Middle frontal gyrus (tissue), 1 donor: ENCODE measurements around the gene NRG4.
"Not testable (repeated sequence)": the region's sequence is repeated elsewhere in the genome, so short reads cannot be mapped to it uniquely, and the experiment has no call there.

Experiments used
- DNase-seq: peaks from one replicate; pipeline ENCODE4 v3.0.0-alpha.2; 2015; ENCODE audit warnings: low spot score; ENCODE audit errors: extremely low spot score

NRG4 gene

GRCh38 chr15:75994220-75994619, 18.0 kb downstream of the NRG4 start:
- no peak for DNase-seq

GRCh38 chr15:75992897-75993296, 19.3 kb downstream of the NRG4 start:
- DNase-seq: no peak

- DNase-seq: no peak
Measured at GRCh38 chr15:75989875-75990274, 22.3 kb downstream of the NRG4 start.

GRCh38 chr15:75989045-75989444, 23.2 kb downstream of the NRG4 start:
- DNase-seq: no peak

- DNase-seq: no peak
Measured at GRCh38 chr15:75985971-75986370, 26.3 kb downstream of the NRG4 start.

- DNase-seq: not testable (repeated sequence)
Measured at GRCh38 chr15:75984706-75985105, 27.5 kb downstream of the NRG4 start.

- no peak for DNase-seq
Measured at GRCh38 chr15:75982468-75982867, 29.8 kb downstream of the NRG4 start.

GRCh38 chr15:75981149-75981815, 30.9 kb downstream of the NRG4 start:
- no peak for DNase-seq

GRCh38 chr15:75976766-75977165, 35.5 kb downstream of the NRG4 start:
- not testable (repeated sequence) for DNase-seq

- DNase-seq: no peak
Measured at GRCh38 chr15:75966073-75966472, 46.2 kb downstream of the NRG4 start.

- DNase-seq: no peak
Measured at GRCh38 chr15:75961331-75961730, 50.9 kb downstream of the NRG4 start.

GRCh38 chr15:75955720-75956119, 56.5 kb downstream of the NRG4 start:
- no peak for DNase-seq

- DNase-seq: no peak
Measured at GRCh38 chr15:75952525-75952924, 59.7 kb downstream of the NRG4 start.

- DNase-seq: no peak
Measured at GRCh38 chr15:75948761-75949296, 63.4 kb downstream of the NRG4 start.

GRCh38 chr15:75947092-75947491, 65.1 kb downstream of the NRG4 start:
- DNase-seq: no peak

GRCh38 chr15:75945953-75946352, 66.3 kb downstream of the NRG4 start:
- DNase-seq: no peak

- DNase-seq: no peak
Measured at GRCh38 chr15:75943713-75944215, 68.5 kb downstream of the NRG4 start.

- no peak for DNase-seq
Measured at GRCh38 chr15:75943246-75943645, 69.0 kb downstream of the NRG4 start.

- DNase-seq: no peak
Measured at GRCh38 chr15:75942464-75942863, 69.8 kb downstream of the NRG4 start.

GRCh38 chr15:75930866-75931265, 81.4 kb downstream of the NRG4 start:
- no peak for DNase-seq

- DNase-seq: no peak
Measured at GRCh38 chr15:75929799-75930565, 82.2 kb downstream of the NRG4 start.
